Measurements from ENCODE around the gene CFI.

GRCh38 chr4:109755656-109756055 is 46.1 kb downstream of the CFI start:
- no peak for TF ChIP-seq CTCF (IDR thresholded peaks at IDR 0.05)
- no peak for TF ChIP-seq EP300 (IDR thresholded peaks at IDR 0.05)
- no peak for TF ChIP-seq POLR2AphosphoS5 (IDR thresholded peaks at IDR 0.05)

All from suprapubic skin (tissue), 4 donors.